H1 (cell line): ENCODE data around the gene PLXNA4. TPM values are rescaled to one million over a fixed set of nuclear protein-coding genes. Genes with fewer than 3 reads are reported as not detected.

Experiments used
- CTCF ChIA-PET: fragments of 300-600 bp; sonication (Branson Sonifier 250); formaldehyde crosslinking; loops from one replicate; lab custom pipeline; 2021; ENCODE audit not compliant: partially characterized antibody; lab: Charles Lee
- POLR2A ChIA-PET: fragments of 300-600 bp; sonication (Branson Sonifier 250); formaldehyde crosslinking; loops from one replicate; lab custom pipeline; 2021; ENCODE audit warnings: inconsistent platforms; ENCODE audit not compliant: partially characterized antibody; lab: Charles Lee
- DNase-seq, 2 experiments: peaks; one replicate each; pipeline versions ENCODE4 v3.0.0 to v3.0.0-alpha.2; 2010 to 2022; ENCODE audit warnings: low spot score in 2 of 2, low read depth in 1 of 2, mixed read lengths in 1 of 2
- FAIRE-seq: peaks from 2 replicates; lab custom pipeline; 2011; peaks lifted over from hg19 to GRCh38; lab: Jason Lieb, UNC
- H2AFZ ChIP-seq: 2 replicates; pipeline ENCODE4 v1.8.1; 2012; ENCODE audit warnings: low read length, inconsistent platforms
- H2AK5ac ChIP-seq: 2 replicates; pipeline ENCODE4 v1.6.1; 2013; ENCODE audit warnings: low read depth, low read length
- H2BK120ac ChIP-seq: replicated peaks from 2 replicates; pipeline ENCODE3; 2013; ENCODE audit warnings: low read depth, low read length, inconsistent platforms
- H2BK12ac ChIP-seq: 2 replicates; pipeline ENCODE4 v1.6.1; 2013; ENCODE audit warnings: low read depth, low read length
- H2BK15ac ChIP-seq: 2 replicates; pipeline ENCODE4 v1.6.1; 2013; ENCODE audit warnings: low read length
- H2BK20ac ChIP-seq: 2 replicates; pipeline ENCODE4 v1.6.1; 2013; ENCODE audit warnings: low read length
- H2BK5ac ChIP-seq: 2 replicates; pipeline ENCODE4 v1.6.1; 2013; ENCODE audit warnings: low read depth, low read length
- H3K14ac ChIP-seq: 2 replicates; pipeline ENCODE4 v1.6.1; 2013; ENCODE audit warnings: inconsistent platforms; ENCODE audit not compliant: insufficient read length
- H3K18ac ChIP-seq: 2 replicates; pipeline ENCODE4 v1.6.1; 2013; ENCODE audit warnings: low read length; ENCODE audit errors: extremely low read depth
- H3K23ac ChIP-seq: 2 replicates; pipeline ENCODE4 v1.6.1; 2013; ENCODE audit warnings: inconsistent platforms; ENCODE audit not compliant: insufficient read length
- H3K23me2 ChIP-seq: 2 replicates; pipeline ENCODE4 v1.6.1; 2013; ENCODE audit warnings: low read depth, low read length
- H3K27ac ChIP-seq: 2 replicates; pipeline ENCODE4 v1.6.1; 2011; ENCODE audit warnings: low read depth, low read length, inconsistent platforms
- H3K27me3 ChIP-seq, 4 experiments: replicated peaks in 1 of 4; 1 replicate in 1 of 4; 2 replicates in 3 of 4; pipeline versions ENCODE4 v1.6.1 to v1.8.1; 2011 to 2013; ENCODE audit warnings: low read length in 3 of 4, mild to moderate bottlenecking in 3 of 4, inconsistent platforms in 2 of 4, mixed read lengths in 2 of 4, moderate library complexity in 1 of 4; ENCODE audit not compliant: control insufficient read depth in 3 of 4, insufficient read depth in 3 of 4; ENCODE audit errors: extremely low read depth in 1 of 4
- H3K36me3 ChIP-seq, 4 experiments: 2 replicates each; pipeline versions ENCODE4 v1.6.1 to v1.8.1; 2011 to 2013; ENCODE audit warnings: mild to moderate bottlenecking in 4 of 4, low read length in 3 of 4, moderate library complexity in 2 of 4, control low read depth in 1 of 4, inconsistent platforms in 1 of 4; ENCODE audit not compliant: insufficient read depth in 4 of 4, control insufficient read depth in 2 of 4
- H3K4ac ChIP-seq: replicated peaks from 2 replicates; pipeline ENCODE3; 2013; ENCODE audit warnings: low read length, low read depth, mixed read lengths, inconsistent platforms; ENCODE audit not compliant: insufficient read length
- H3K4me1 ChIP-seq, 4 experiments: replicated peaks in 1 of 4; 1 replicate in 1 of 4; 2 replicates in 3 of 4; pipeline versions ENCODE4 v1.6.1 to v1.8.1; 2011 to 2013; ENCODE audit warnings: low read length in 3 of 4, inconsistent platforms in 2 of 4, mixed read lengths in 1 of 4; ENCODE audit not compliant: insufficient read depth in 4 of 4, control insufficient read depth in 3 of 4
- H3K4me2 ChIP-seq, 2 experiments: 2 replicates each; pipeline versions ENCODE4 v1.6.1 to v1.8.1; 2011 to 2013; ENCODE audit warnings: low read depth in 2 of 2, low read length in 2 of 2, control low read depth in 1 of 2, inconsistent platforms in 1 of 2, mild to moderate bottlenecking in 1 of 2; ENCODE audit not compliant: insufficient read depth in 1 of 2
- H3K4me3 ChIP-seq, 4 experiments: fragments of 200-600, 300-600 bp in 1 of 4; sonication (generic), shearing (Covaris generic), sonication (Bioruptor Twin) in 1 of 4; 2 replicates each; pipeline versions ENCODE4 v1.5.1 to v1.8.1; 2011 to 2016; ENCODE audit warnings: low read length in 4 of 4, low read depth in 3 of 4, control low read depth in 2 of 4, inconsistent platforms in 2 of 4, mild to moderate bottlenecking in 2 of 4, mixed read lengths in 1 of 4, moderate library complexity in 1 of 4; ENCODE audit not compliant: insufficient read depth in 2 of 4; ENCODE audit errors: extremely low read depth in 1 of 4
- H3K56ac ChIP-seq: replicated peaks from 2 replicates; pipeline ENCODE3; 2013; ENCODE audit warnings: low read depth, mild to moderate bottlenecking, mixed read lengths, low read length, inconsistent platforms; ENCODE audit not compliant: insufficient read length
- H3K79me1 ChIP-seq: 2 replicates; pipeline ENCODE4 v1.6.1; 2013; ENCODE audit warnings: low read depth, low read length, control low read depth
- H3K79me2 ChIP-seq, 2 experiments: 2 replicates each; pipeline versions ENCODE4 v1.6.1 to v1.8.1; 2012 to 2013; ENCODE audit warnings: low read length in 2 of 2, mild to moderate bottlenecking in 2 of 2, inconsistent platforms in 1 of 2; ENCODE audit not compliant: insufficient read depth in 2 of 2, control insufficient read depth in 1 of 2
- H3K9ac ChIP-seq, 4 experiments: replicated peaks in 1 of 4; 1 replicate in 1 of 4; 2 replicates in 3 of 4; pipeline versions ENCODE4 v1.6.1 to v1.8.1; 2011 to 2013; ENCODE audit warnings: low read depth in 3 of 4, low read length in 3 of 4, control low read depth in 2 of 4, mild to moderate bottlenecking in 2 of 4, moderate library complexity in 2 of 4, inconsistent platforms in 1 of 4; ENCODE audit errors: extremely low read depth in 1 of 4
- H3K9me3 ChIP-seq, 2 experiments: 2 replicates each; pipeline versions ENCODE4 v1.6.1 to v1.8.1; 2012 to 2013; ENCODE audit warnings: mild to moderate bottlenecking in 2 of 2, moderate library complexity in 2 of 2, control low read depth in 1 of 2, inconsistent platforms in 1 of 2, low read depth in 1 of 2, low read length in 1 of 2, mixed read lengths in 1 of 2; ENCODE audit not compliant: insufficient read depth in 2 of 2
- H4K20me1 ChIP-seq, 2 experiments: replicated peaks in 1 of 2; 2 replicates each; pipeline versions ENCODE3 to v1.8.1; 2011 to 2013; ENCODE audit warnings: inconsistent platforms in 2 of 2, low read length in 2 of 2, mild to moderate bottlenecking in 1 of 2; ENCODE audit not compliant: insufficient read depth in 2 of 2, control insufficient read depth in 1 of 2
- H4K5ac ChIP-seq: 2 replicates; pipeline ENCODE4 v1.6.1; 2013; ENCODE audit warnings: low read length, low read depth, mixed read lengths, inconsistent platforms; ENCODE audit not compliant: insufficient read length
- H4K8ac ChIP-seq: 2 replicates; pipeline ENCODE4 v1.8.0; 2013; ENCODE audit warnings: mild to moderate bottlenecking, moderate library complexity, low read length, inconsistent platforms; ENCODE audit not compliant: insufficient read depth; ENCODE audit errors: extremely low read depth
- H4K91ac ChIP-seq: replicated peaks from 2 replicates; pipeline ENCODE3; 2013; ENCODE audit warnings: low read length, mixed read lengths, inconsistent platforms; ENCODE audit not compliant: insufficient read length
- CEBPB ChIP-seq: IDR thresholded peaks from 2 replicates; pipeline ENCODE4 v1.6.1; 2012; ENCODE audit warnings: low read depth, low read length
- E2F6 ChIP-seq: IDR thresholded peaks from 2 replicates; pipeline ENCODE4 v1.6.1; 2012; ENCODE audit warnings: inconsistent platforms
- NRF1 ChIP-seq: IDR thresholded peaks from 2 replicates; pipeline ENCODE4 v1.6.1; 2011; ENCODE audit warnings: mild to moderate bottlenecking, low read depth, low read length, improper control_type of control experiment
- POLR2AphosphoS5 ChIP-seq: IDR thresholded peaks from 2 replicates; pipeline ENCODE4 v1.6.1; 2011; ENCODE audit warnings: low read depth, low read length
- SIX5 ChIP-seq: IDR thresholded peaks from 2 replicates; pipeline ENCODE4 v1.6.1; 2011; ENCODE audit warnings: mild to moderate bottlenecking, low read depth, low read length
- SP2 ChIP-seq: IDR thresholded peaks from 2 replicates; pipeline ENCODE4 v1.6.1; 2012; ENCODE audit warnings: mild to moderate bottlenecking, low read length, inconsistent platforms
- WGBS, 2 experiments: shearing (Covaris generic) in 1 of 2; methylation state at CpG; one replicate each; pipeline versions ENCODE4 v1.1.6 to v1.1.7; 2013 to 2015; ENCODE audit warnings: low lambda C conversion rate in 2 of 2, mixed read lengths in 2 of 2, inconsistent platforms in 1 of 2, low coverage in 1 of 2, missing lambda C conversion rate in 1 of 2; ENCODE audit not compliant: insufficient replicate concordance in 2 of 2, insufficient coverage in 1 of 2, insufficient read length in 1 of 2; ENCODE audit errors: extremely low coverage in 1 of 2, missing lambda C conversion rate in 1 of 2; 5-methylcytosine and 5-hydroxymethylcytosine counted together
- polyA plus RNA-seq, 7 experiments: library from polyadenylated mRNA; depleted of rRNA in 3 of 7; stranded (reverse) in 5 of 7; unstranded in 2 of 7; fragments of >200 nt in 5 of 7; fragments of 200-250 nt in 2 of 7; gene quantifications; 1 replicate in 5 of 7; 2 replicates in 1 of 7; 4 replicates in 1 of 7; pipeline versions ENCODE4 v1.2.1 to v1.2.3, GENCODE V29; 2011 to 2013; ENCODE audit warnings: missing spikeins in 2 of 7, mixed read lengths in 2 of 7
- total RNA-seq: library from RNA; stranded (reverse); fragmentation: NEBNext Ultra II Directional; extraction: Animal tissue kit (Norgen Biotek cat#: 25700); gene quantifications from 2 replicates; pipeline ENCODE4 v1.2.1, GENCODE V29; 2021

The PLXNA4 gene
- total and polyA plus RNA-seq, 2 of the 8 experiments (the other 6 are each of a cell fraction or from before 2014, with no cell fraction given), result 0.76 to 0.79 TPM

DNA sequence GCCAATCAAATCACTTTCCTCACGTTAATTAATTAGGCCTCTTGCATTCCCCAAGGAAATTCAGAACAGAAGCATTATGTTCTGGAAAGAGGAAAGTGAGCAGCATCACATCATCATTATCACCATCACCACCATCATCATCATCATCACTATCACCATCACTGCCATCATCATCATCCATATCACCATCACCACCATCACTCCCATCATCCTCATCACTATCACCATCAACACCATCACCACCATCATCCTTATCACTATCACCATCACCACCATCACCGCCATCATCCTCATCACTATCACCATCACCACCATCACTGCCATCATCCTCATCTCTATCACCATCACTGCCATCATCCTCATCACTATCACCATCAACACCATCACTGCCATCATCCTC lies 31.4 kb upstream of the PLXNA4 start:
- no peak overlapping the region for H3K4me3 ChIP-seq
- H2BK20ac ChIP-seq, result no peak overlapping the region
- ChIA-PET POLR2A (no interaction called here), CTCF (no interaction called here)
- no peak overlapping the region for H2BK12ac ChIP-seq
- no peak overlapping the region for H2BK120ac ChIP-seq
- H4K8ac ChIP-seq, result no peak overlapping the region
- H3K14ac ChIP-seq, result no peak overlapping the region
- FAIRE-seq (no peak), DNase-seq (no peak)
- H2BK15ac ChIP-seq, result no peak overlapping the region
- no peaks in the 10 kb centered on the region for H3K79me2 ChIP-seq
- no peaks in the 10 kb centered on the region; a peak in 1 of 7 replicates for H3K4me1 ChIP-seq
- H2BK5ac ChIP-seq, result no peak overlapping the region
- no peak overlapping the region for H3K9ac ChIP-seq
- H3K4me2 ChIP-seq, result no peak overlapping the region
- H4K5ac ChIP-seq, result no peak overlapping the region
- no peaks in the 10 kb centered on the region for H3K27me3 ChIP-seq
- H3K4ac ChIP-seq, result no peak overlapping the region
- no peak overlapping the region for H3K18ac ChIP-seq
- H3K9me3 ChIP-seq, result no peaks in the 10 kb centered on the region
- no peak overlapping the region for H2AFZ ChIP-seq
- H3K23me2 ChIP-seq, result peaks cover 6% of the 10 kb centered on the region; the same call in 1 of the 2 replicates
- H3K79me1 ChIP-seq, result no peaks in the 10 kb centered on the region
- 82% methylated on average over 2 of the region's 2 CpGs; no CpG with 5 or more reads in 1 of the 2 experiments for WGBS, 2 experiments
- H2AK5ac ChIP-seq, result peak overlapping the region; percentile 88; the same call in 1 of the 2 replicates
- H4K91ac ChIP-seq, result no peak overlapping the region
- H3K27ac ChIP-seq, result no peak overlapping the region
- no peaks in the 10 kb centered on the region for H3K36me3 ChIP-seq
- H3K23ac ChIP-seq, result no peak overlapping the region
- peaks cover 0 to 3% of the 10 kb centered on the region in 2 experiments for H4K20me1 ChIP-seq
- no peak for TF ChIP-seq SIX5
- TF ChIP-seq E2F6, result no peak
- no peak for TF ChIP-seq NRF1
- no peak for TF ChIP-seq CEBPB
- TF ChIP-seq POLR2AphosphoS5, result no peak
- TF ChIP-seq SP2, result no peak
- peak overlapping the region; percentile 85 for H3K56ac ChIP-seq
